ENCODE data around the gene PGAP2. TPM values are rescaled to one million over a fixed set of nuclear protein-coding genes. Genes with fewer than 3 reads are reported as not detected.
"Not testable (repeated sequence)": the region's sequence is repeated elsewhere in the genome, so short reads cannot be mapped to it uniquely, and the experiment has no call there.

Gene PGAP2
- total and polyA plus RNA-seq, 7 experiments from 2014 or later: 20.8 to 28.3 (median 26.1) TPM

GRCh38 chr11:3860375-3860774 is 52.0 kb downstream of the PGAP2 start:
- POLR2A ChIA-PET: interaction anchor here (1.1 to 4.5 kb wide), 8 partner anchors 11 to 205 kb away, joined by 3 to 47 read pairs (median 4); partner anchors contain the start of genes PGAP2 and RHOG
- ATAC-seq (peak; percentile 21), DNase-seq (peak in 1 of 9 donors; percentile 60)
- peak overlapping the region; percentile 83 for H3K4me3 ChIP-seq (ENCODE audit: low read length)
- CTCF ChIA-PET: interaction anchor here (0.5 to 3.5 kb wide), 9 partner anchors 10 to 213 kb away, joined by 3 to 19 read pairs (median 4); no protein-coding TSS in a partner anchor
- peaks cover 61 to 66% of the 10 kb centered on the region in 2 donors for H3K4me1 ChIP-seq (ENCODE audit: control insufficient read depth in 2 of 2, insufficient read depth in 2 of 2, low read length in 2 of 2)
- peaks cover 0 to 7% (median 0%) of the 10 kb centered on the region in 3 experiments for H3K36me3 ChIP-seq (ENCODE audit: control insufficient read depth in 2 of 3, insufficient read depth in 3 of 3, low read length in 3 of 3)
- Mint-ChIP-seq H3K9me3 (peaks cover 0 to 4% (median 0%) of the 10 kb centered on the region in 11 donors), H3K27me3 (peaks cover 0 to 2% (median 0%) of the 10 kb centered on the region in 5 donors), H3K36me3 (peaks cover 0 to 35% (median 0%) of the 10 kb centered on the region in 5 donors), H3K4me3 (peak overlapping the region; percentile 81 to 98 (median 88)), H3K27ac (peak overlapping the region; percentile 62 to 100 (median 88)), H3K4me1 (peaks cover 66 to 83% (median 76%) of the 10 kb centered on the region in 7 donors)
- intact Hi-C loops (cut with micrococcal nuclease): loop anchor here in 1 of 2 donors (2.0 kb wide), 1 partner anchor 16 kb away; no protein-coding TSS in a partner anchor
- H3K27me3 ChIP-seq (ENCODE audit: control insufficient read depth in 2 of 2, insufficient read depth in 2 of 2, low read length in 2 of 2): no peaks in the 10 kb centered on the region
- H3K27ac ChIP-seq (ENCODE audit: low read depth, low read length): peak overlapping the region; percentile 92
- H3K9me3 ChIP-seq (ENCODE audit: control insufficient read depth in 2 of 3, low read length in 3 of 3): no peaks in the 10 kb centered on the region

GRCh38 chr11:3860898-3861393 is 52.6 kb downstream of the PGAP2 start:
- H3K27ac ChIP-seq (ENCODE audit: low read depth, low read length): peak overlapping the region; percentile 92
- not testable (repeated sequence) for H3K9me3 ChIP-seq (ENCODE audit: control insufficient read depth in 2 of 3, low read length in 3 of 3); H3K36me3 ChIP-seq (ENCODE audit: control insufficient read depth in 2 of 3, insufficient read depth in 3 of 3, low read length in 3 of 3); H3K27me3 ChIP-seq (ENCODE audit: control insufficient read depth in 2 of 2, insufficient read depth in 2 of 2, low read length in 2 of 2); H3K27me3 Mint-ChIP-seq; H3K9me3 Mint-ChIP-seq
- intact Hi-C loops (cut with micrococcal nuclease): loop anchor here in 1 of 2 donors (2.0 kb wide), 1 partner anchor 16 kb away; no protein-coding TSS in a partner anchor
- ATAC-seq (peak; percentile 74), DNase-seq (peak in 4 of 9 donors; percentile 32 to 54 (median 40))
- Mint-ChIP-seq H3K4me3 (peak overlapping the region; percentile 81 to 98 (median 88)), H3K4me1 (peaks cover 71 to 89% (median 81%) of the 10 kb centered on the region in 7 donors), H3K27ac (peak overlapping the region; percentile 62 to 100 (median 88)), H3K36me3 (peaks cover 0 to 35% (median 0%) of the 10 kb centered on the region in 5 donors)
- peaks cover 67 to 72% of the 10 kb centered on the region in 2 donors for H3K4me1 ChIP-seq (ENCODE audit: control insufficient read depth in 2 of 2, insufficient read depth in 2 of 2, low read length in 2 of 2)
- POLR2A ChIA-PET: interaction anchor here (0.6 to 4.5 kb wide), 8 partner anchors 12 to 82 kb away, joined by 3 to 47 read pairs (median 6); partner anchors contain the start of genes PGAP2 and RHOG
- H3K4me3 ChIP-seq (ENCODE audit: low read length): peak overlapping the region; percentile 83
- CTCF ChIA-PET: interaction anchor here (0.5 to 3.5 kb wide), 8 partner anchors 10 to 212 kb away, joined by 3 to 19 read pairs (median 3); no protein-coding TSS in a partner anchor

- peaks cover 70 to 78% of the 10 kb centered on the region in 2 donors for H3K4me1 ChIP-seq (ENCODE audit: control insufficient read depth in 2 of 2, insufficient read depth in 2 of 2, low read length in 2 of 2)
- Mint-ChIP-seq H3K27me3 (no peaks in the 10 kb centered on the region), H3K9me3 (peaks cover 0 to 4% (median 0%) of the 10 kb centered on the region in 11 donors), H3K4me3 (peak overlapping the region; percentile 79 to 98 (median 87)), H3K4me1 (peaks cover 78 to 95% (median 88%) of the 10 kb centered on the region in 7 donors), H3K27ac (peak overlapping the region; percentile 62 to 88 (median 87)), H3K36me3 (peaks cover 0 to 30% (median 0%) of the 10 kb centered on the region in 5 donors)
- DNase-seq (no peak), ATAC-seq (no peak)
- intact Hi-C loops (cut with micrococcal nuclease): loop anchor here in 1 of 2 donors (2.0 kb wide), 1 partner anchor 15 kb away; no protein-coding TSS in a partner anchor
- ChIA-PET POLR2A (interaction anchor here (0.6 to 4.5 kb wide), 6 partner anchors 12 to 80 kb away, joined by 3 to 47 read pairs (median 5); partner anchors contain the start of gene RHOG), CTCF (interaction anchor here (1.2 to 1.4 kb wide), 2 partner anchors 20 to 23 kb away, joined by 3 to 6 read pairs; no protein-coding TSS in a partner anchor)
- no peaks in the 10 kb centered on the region for H3K9me3 ChIP-seq (ENCODE audit: control insufficient read depth in 2 of 3, low read length in 3 of 3)
- peak overlapping the region; percentile 22 for H3K27ac ChIP-seq (ENCODE audit: low read depth, low read length)
- no peaks in the 10 kb centered on the region for H3K27me3 ChIP-seq (ENCODE audit: control insufficient read depth in 2 of 2, insufficient read depth in 2 of 2, low read length in 2 of 2)
- H3K4me3 ChIP-seq (ENCODE audit: low read length): peak overlapping the region; percentile 32
- H3K36me3 ChIP-seq (ENCODE audit: control insufficient read depth in 2 of 3, insufficient read depth in 3 of 3, low read length in 3 of 3): no peaks in the 10 kb centered on the region
Observed at GRCh38 chr11:3861683-3862082, 53.3 kb downstream of the PGAP2 start.

GRCh38 chr11:3865388-3866193 is 57.2 kb downstream of the PGAP2 start:
- H3K4me1 ChIP-seq (ENCODE audit: control insufficient read depth in 2 of 2, insufficient read depth in 2 of 2, low read length in 2 of 2): peaks cover 43 to 70% of the 10 kb centered on the region in 2 donors
- Mint-ChIP-seq H3K9me3 (peaks cover 0 to 4% (median 0%) of the 10 kb centered on the region in 11 donors), H3K27me3 (no peaks in the 10 kb centered on the region), H3K27ac (peak overlapping the region; percentile 76 to 95 (median 87)), H3K4me1 (peaks cover 72 to 97% (median 90%) of the 10 kb centered on the region in 7 donors), H3K4me3 (peak overlapping the region; percentile 49 to 85 (median 69)), H3K36me3 (peaks cover 0 to 30% (median 0%) of the 10 kb centered on the region in 5 donors)
- no peak overlapping the region for H3K4me3 ChIP-seq (ENCODE audit: low read length)
- POLR2A ChIA-PET: interaction anchor here (0.6 to 6.1 kb wide), 6 partner anchors 11 to 224 kb away, joined by 3 to 82 read pairs (median 4); partner anchors contain the start of gene STIM1
- H3K27me3 ChIP-seq (ENCODE audit: control insufficient read depth in 2 of 2, insufficient read depth in 2 of 2, low read length in 2 of 2): no peaks in the 10 kb centered on the region
- intact Hi-C loops (cut with micrococcal nuclease): loop anchor here (1.0 to 2.0 kb wide), 2 partner anchors 9 to 13 kb away; no protein-coding TSS in a partner anchor
- peak overlapping the region; percentile 66 for H3K27ac ChIP-seq (ENCODE audit: low read depth, low read length)
- H3K36me3 ChIP-seq (ENCODE audit: control insufficient read depth in 2 of 3, insufficient read depth in 3 of 3, low read length in 3 of 3): no peaks in the 10 kb centered on the region
- DNase-seq: peak in 1 of 9 donors; percentile 21
- peak; percentile 18 for ATAC-seq
- CTCF ChIA-PET: interaction anchor here (0.8 to 1.6 kb wide), 5 partner anchors 11 to 199 kb away, joined by 3 to 4 read pairs (median 4); partner anchors contain the start of gene STIM1
- no peaks in the 10 kb centered on the region for H3K9me3 ChIP-seq (ENCODE audit: control insufficient read depth in 2 of 3, low read length in 3 of 3)

- Histone ChIP-seq H3K36me3 (ENCODE audit: control insufficient read depth in 2 of 3, insufficient read depth in 3 of 3, low read length in 3 of 3) (no peaks in the 10 kb centered on the region), H3K9me3 (ENCODE audit: control insufficient read depth in 2 of 3, low read length in 3 of 3) (no peaks in the 10 kb centered on the region), H3K27me3 (ENCODE audit: control insufficient read depth in 2 of 2, insufficient read depth in 2 of 2, low read length in 2 of 2) (no peaks in the 10 kb centered on the region), H3K4me3 (ENCODE audit: low read length) (no peak overlapping the region), H3K27ac (ENCODE audit: low read depth, low read length) (peak overlapping the region; percentile 66), H3K4me1 (ENCODE audit: control insufficient read depth in 2 of 2, insufficient read depth in 2 of 2, low read length in 2 of 2) (peaks cover 43 to 71% of the 10 kb centered on the region in 2 donors)
- peaks cover 71 to 98% (median 88%) of the 10 kb centered on the region in 7 donors for H3K4me1 Mint-ChIP-seq
- no peaks in the 10 kb centered on the region for H3K27me3 Mint-ChIP-seq
- ChIA-PET POLR2A (interaction anchor here (0.6 to 6.1 kb wide), 4 partner anchors 12 to 224 kb away, joined by 3 to 82 read pairs (median 4); partner anchors contain the start of gene STIM1), CTCF (interaction anchor here (0.8 to 1.6 kb wide), 3 partner anchors 11 to 198 kb away, joined by 3 to 4 read pairs (median 4); partner anchors contain the start of gene STIM1)
- peak overlapping the region; percentile 76 to 95 (median 87) for H3K27ac Mint-ChIP-seq
- peaks cover 0 to 27% (median 3%) of the 10 kb centered on the region in 5 donors for H3K36me3 Mint-ChIP-seq
- DNase-seq: no peak
- ATAC-seq: peak; percentile 79
- H3K9me3 Mint-ChIP-seq: peaks cover 0 to 4% (median 0%) of the 10 kb centered on the region in 11 donors
- peak overlapping the region; percentile 49 to 85 (median 69) for H3K4me3 Mint-ChIP-seq
- intact Hi-C loops (cut with micrococcal nuclease): no loop called here
Observed at GRCh38 chr11:3866206-3866605, 57.8 kb downstream of the PGAP2 start.

Measured in naive thymus-derived CD4-positive, alpha-beta T cell (primary cell).